NCI-H2081 (cell line): ENCODE measurements around the gene PUS10.
"Not testable (repeated sequence)": the region's sequence is repeated elsewhere in the genome, so short reads cannot be mapped to it uniquely, and the experiment has no call there.

ENCODE experiments used
- DNase-seq, 2 experiments: peaks; one replicate each; lab custom pipeline; 2025; lab: John Stamatoyannopoulos, UW

Gene PUS10

GRCh38 chr2:61017556-61018317, at the start of gene PUS10, which contains the start of gene PEX13:
TSS of gene PUS10 (minus strand) at chr2:61018255. CDS start at chr2:61011890, 6,365 bp downstream.
TSS of gene PEX13 (plus strand) at chr2:61017720. CDS start at chr2:61017760, 40 bp downstream.
- peak; percentile 73 to 87 for DNase-seq

GRCh38 chr2:61065714-61066709, 48.0 kb upstream of the PUS10 start, which contains the start of gene SANBR:
TSS of gene SANBR (plus strand) at chr2:61065871. CDS start at chr2:61070351, 4,480 bp downstream.
- peak; percentile 93 to 97 for DNase-seq

- no peak for DNase-seq
Observed at GRCh38 chr2:61059382-61059781, 41.3 kb upstream of the PUS10 start.

- no peak for DNase-seq
Observed at GRCh38 chr2:61057562-61057961, 39.5 kb upstream of the PUS10 start.

GRCh38 chr2:61055557-61055956, 37.5 kb upstream of the PUS10 start:
- no peak for DNase-seq

GRCh38 chr2:61045999-61046398, 27.9 kb upstream of the PUS10 start:
- no peak for DNase-seq

- DNase-seq = no peak
Observed at GRCh38 chr2:61045226-61045625, 27.2 kb upstream of the PUS10 start.

GRCh38 chr2:61044636-61045035, 26.6 kb upstream of the PUS10 start:
- no peak for DNase-seq

GRCh38 chr2:61042807-61043206, 24.8 kb upstream of the PUS10 start:
- no peak for DNase-seq

GRCh38 chr2:61036643-61037042, 18.6 kb upstream of the PUS10 start:
- not testable (repeated sequence) for DNase-seq

- not testable (repeated sequence) for DNase-seq
Observed at GRCh38 chr2:61034592-61034991, 16.5 kb upstream of the PUS10 start.

GRCh38 chr2:61029533-61029932, 11.5 kb upstream of the PUS10 start:
- DNase-seq = no peak

- DNase-seq = no peak
Observed at GRCh38 chr2:61023670-61024069, 5.6 kb upstream of the PUS10 start.

GRCh38 chr2:61021228-61021660, 3.2 kb upstream of the PUS10 start:
- DNase-seq = no peak

- no peak for DNase-seq
Observed at GRCh38 chr2:61018798-61019197, 743 bp upstream of the PUS10 start.

GRCh38 chr2:61018318-61018755, 282 bp upstream of the PUS10 start:
- peak in 1 of 2 experiments; percentile 26 for DNase-seq

GRCh38 chr2:61017003-61017555, 976 bp downstream of the PUS10 start:
- DNase-seq = peak; percentile 83 to 93

GRCh38 chr2:61016392-61017002, 1.6 kb downstream of the PUS10 start:
- DNase-seq = no peak

GRCh38 chr2:61015976-61016375, 2.1 kb downstream of the PUS10 start:
- no peak for DNase-seq

GRCh38 chr2:61014763-61015162, 3.3 kb downstream of the PUS10 start:
- no peak for DNase-seq

GRCh38 chr2:61013382-61013781, 4.7 kb downstream of the PUS10 start:
- DNase-seq = no peak

GRCh38 chr2:61012303-61012702, 5.8 kb downstream of the PUS10 start:
- DNase-seq = not testable (repeated sequence)
